Bone marrow (tissue), 2 donors: Measurements from ENCODE around the gene GEMIN4.
A peak's percentile ranks its signal among the peaks of the same experiment; 100 is the strongest.
"Not testable (repeated sequence)": the region's sequence is repeated elsewhere in the genome, so short reads cannot be mapped to it uniquely, and the experiment has no call there.

Source experiments
- DNase-seq, 2 donors: peaks; one replicate each; lab custom pipeline; 2025; lab: John Stamatoyannopoulos, UW

The GEMIN4 gene

GRCh38 chr17:778096-778495 lies 26.0 kb upstream of the GEMIN4 start:
- DNase-seq = no peak

GRCh38 chr17:774313-774584 lies 22.2 kb upstream of the GEMIN4 start:
- DNase-seq = no peak

DNA sequence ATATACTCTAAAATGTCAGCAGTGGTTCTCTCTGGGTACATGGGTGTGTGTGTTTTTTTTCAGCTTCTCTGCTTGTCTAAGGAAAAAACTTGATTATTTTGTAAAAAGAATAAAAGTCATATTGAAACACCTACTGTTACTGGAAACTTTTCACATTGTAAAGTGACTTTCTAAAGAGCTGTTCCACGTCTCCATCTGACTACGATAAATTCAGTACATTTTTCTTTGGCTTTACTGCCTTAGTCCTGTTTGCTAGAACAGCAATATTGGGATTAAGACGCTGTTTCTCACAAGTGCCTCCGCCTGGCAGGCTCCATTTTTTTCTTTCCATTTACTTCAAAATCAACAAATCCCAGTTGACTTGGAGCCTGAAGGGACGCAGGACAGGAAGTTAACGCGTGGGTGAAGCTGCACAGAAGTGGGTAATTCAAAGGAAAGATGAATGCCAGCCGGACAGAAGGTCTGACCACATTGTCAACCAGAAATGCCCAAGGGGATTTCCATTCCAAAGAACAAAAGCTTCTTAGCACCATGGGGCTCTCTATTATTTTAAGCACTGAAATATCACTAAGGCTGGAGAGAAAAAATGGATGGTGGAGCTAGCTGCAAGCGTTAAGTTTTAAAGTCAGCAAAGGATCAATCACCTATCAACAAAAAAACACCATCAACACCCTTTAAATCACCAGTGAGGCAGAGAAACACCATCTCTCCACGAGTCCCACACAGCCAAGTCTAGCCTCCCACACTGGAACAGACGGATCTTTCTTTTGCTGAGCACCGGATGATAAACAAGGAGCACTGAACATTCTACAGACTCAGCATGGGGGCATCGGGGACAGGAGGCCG lies 21.6 kb upstream of the GEMIN4 start:
- no peak for DNase-seq

DNA sequence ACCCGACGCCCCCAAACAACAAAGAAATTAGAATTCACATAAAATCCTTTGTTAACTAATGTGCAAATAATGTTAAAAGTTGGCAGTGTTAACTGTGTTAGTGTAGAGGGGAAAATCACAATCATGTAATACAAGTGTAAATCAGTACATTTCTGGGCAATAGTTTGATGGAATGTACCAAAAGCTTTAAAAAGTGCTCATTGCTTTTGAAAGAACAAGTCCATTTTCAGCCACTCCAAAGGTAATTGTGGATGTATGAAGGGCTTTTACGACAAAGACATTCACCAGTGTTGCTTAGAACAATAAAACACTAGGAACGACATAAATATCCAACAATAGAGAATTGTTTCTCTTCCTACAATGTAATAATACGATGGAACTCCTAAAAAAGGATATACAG lies 21.0 kb upstream of the GEMIN4 start:
- DNase-seq = no peak

GRCh38 chr17:767076-767475 lies 15.0 kb upstream of the GEMIN4 start:
- DNase-seq = no peak

- no peak for DNase-seq
Observed at GRCh38 chr17:760371-760770, 8.3 kb upstream of the GEMIN4 start.

DNA sequence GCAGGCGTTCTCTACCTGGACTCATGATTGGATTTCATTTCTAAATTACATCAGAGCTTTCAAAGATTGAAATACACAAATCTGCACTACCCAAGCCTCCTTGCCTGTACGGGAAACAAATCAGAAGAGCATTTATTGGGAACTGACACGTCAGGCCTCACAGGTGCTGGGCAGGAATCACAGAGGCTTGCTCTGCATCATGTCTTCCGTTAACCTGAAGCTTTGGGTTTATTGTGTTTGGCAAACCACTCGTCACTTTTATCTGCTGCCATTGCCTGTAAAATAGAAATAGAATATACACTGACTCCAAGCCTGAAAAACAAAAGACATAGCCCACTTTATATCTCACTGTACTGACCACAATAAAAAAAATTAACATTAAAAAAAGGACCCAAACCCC lies 7.9 kb upstream of the GEMIN4 start:
- no peak for DNase-seq

- DNase-seq = not testable (repeated sequence)
Observed at GRCh38 chr17:756010-756567, 4.0 kb upstream of the GEMIN4 start.

- DNase-seq = not testable (repeated sequence)
Observed at GRCh38 chr17:755319-755961, 3.4 kb upstream of the GEMIN4 start.

DNA sequence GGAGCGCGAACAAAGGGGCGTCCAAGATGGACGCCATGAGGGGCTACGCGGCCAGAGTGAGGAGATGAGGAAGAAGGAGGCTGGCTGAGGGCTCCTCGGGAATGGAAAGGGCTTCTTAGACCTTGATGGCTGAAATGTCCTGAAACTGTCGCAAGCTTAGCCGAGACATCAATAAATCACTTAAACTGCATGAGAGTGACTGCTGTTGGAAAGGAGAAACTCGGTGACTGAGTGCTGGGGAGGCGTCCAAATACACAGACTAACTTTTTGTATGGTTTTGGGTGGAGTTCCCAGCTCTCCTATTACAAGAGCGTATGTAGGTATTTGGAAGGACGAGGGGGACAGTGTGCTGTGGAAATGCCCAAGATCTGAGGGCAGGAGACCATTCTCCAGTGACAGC lies 1.4 kb upstream of the GEMIN4 start:
- no peak for DNase-seq

DNA sequence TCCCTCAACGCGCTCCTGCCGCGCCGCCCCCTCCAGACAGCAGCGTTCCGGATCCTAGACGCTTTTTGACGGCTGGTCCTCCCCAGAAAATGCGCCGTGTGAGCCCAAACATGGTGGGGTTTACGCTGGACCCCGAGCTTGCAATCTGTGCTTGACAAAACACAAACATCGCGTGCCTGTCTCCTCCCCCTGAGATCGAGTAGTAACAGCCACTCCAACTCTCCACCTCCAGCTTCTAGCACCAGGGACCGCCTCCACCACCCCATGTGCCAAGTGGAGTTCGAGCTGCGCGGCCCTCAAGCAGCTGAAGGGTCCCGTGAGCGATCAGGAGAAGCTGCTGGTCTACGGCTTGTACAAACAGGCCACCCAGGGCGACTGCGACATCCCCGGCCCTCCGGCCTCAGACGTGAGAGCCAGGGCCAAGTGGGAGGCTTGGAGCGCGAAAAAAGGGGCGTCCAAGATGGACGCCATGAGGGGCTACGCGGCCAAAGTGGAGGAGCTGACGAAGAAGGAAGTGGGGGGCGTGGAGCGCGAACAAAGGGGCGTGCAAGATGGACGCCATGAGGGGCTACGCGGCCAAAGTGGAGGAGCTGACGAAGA lies 656 bp upstream of the GEMIN4 start:
- peak in 1 of 2 donors; percentile 26 for DNase-seq

- no peak for DNase-seq
Observed at GRCh38 chr17:751269-752001, 629 bp downstream of the GEMIN4 start.

GRCh38 chr17:750431-751037 lies 1.5 kb downstream of the GEMIN4 start:
- DNase-seq = no peak

- not testable (repeated sequence) for DNase-seq
Observed at GRCh38 chr17:749359-749758, 2.7 kb downstream of the GEMIN4 start.

DNA sequence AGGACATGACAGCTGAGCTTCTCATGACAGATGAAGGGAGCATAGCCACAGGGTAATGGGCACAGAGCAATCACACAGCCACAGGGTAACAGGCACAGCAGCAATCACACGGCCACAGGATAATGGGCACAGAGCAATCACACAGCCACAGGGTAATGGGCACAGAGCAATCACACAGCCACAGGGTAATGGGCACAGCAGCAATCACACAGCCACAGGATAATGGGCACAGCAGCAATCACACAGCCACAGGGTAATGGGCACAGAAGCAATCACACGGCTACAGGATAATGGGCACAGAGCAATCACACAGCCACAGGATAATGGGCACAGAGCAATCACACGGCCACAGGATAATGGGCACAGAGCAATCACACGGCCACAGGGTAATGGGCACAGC lies 3.5 kb downstream of the GEMIN4 start:
- DNase-seq = not testable (repeated sequence)

DNA sequence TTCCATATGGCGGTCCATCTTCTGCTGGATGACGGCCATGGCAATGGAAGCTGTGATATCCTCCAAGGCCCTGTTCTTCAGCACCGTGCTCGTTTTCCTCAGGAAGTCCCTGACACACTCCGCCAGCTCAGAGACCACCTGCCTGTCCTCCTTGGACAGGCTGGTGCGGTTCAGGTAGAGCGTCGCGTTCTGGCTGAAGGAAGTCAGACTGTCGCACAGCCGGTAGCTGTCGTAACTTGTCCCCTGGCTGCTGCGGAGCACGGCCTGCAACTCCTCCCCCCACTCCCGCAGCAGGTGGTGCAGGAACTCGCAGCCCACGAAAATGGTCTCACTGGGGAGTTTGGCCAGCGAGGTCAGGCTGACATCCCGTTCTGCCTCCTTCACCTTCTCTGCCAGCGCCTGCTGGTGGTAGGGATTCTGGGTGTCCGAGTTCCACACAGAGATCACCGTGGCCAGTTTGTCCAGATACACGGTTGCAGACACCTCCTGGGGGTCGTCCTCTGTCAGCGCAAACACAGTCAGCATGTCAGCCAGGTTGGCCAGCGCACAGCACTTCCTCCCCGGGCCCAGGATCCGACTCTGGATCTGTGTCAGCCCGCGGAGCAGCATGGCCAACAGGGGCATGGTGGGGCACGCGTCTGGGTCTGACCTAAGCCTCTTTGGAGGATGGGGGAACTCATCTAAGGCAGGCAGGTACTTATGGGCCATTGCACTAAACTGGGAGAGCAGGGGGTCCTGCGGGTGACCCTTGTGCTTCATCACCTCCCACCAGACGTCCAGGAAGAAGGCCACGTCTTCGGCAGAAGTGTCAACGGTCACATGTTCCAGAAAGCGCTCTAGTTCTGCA lies 5.1 kb downstream of the GEMIN4 start:
- DNase-seq = no peak

GRCh38 chr17:746181-746580 lies 5.9 kb downstream of the GEMIN4 start:
- DNase-seq = no peak

DNA sequence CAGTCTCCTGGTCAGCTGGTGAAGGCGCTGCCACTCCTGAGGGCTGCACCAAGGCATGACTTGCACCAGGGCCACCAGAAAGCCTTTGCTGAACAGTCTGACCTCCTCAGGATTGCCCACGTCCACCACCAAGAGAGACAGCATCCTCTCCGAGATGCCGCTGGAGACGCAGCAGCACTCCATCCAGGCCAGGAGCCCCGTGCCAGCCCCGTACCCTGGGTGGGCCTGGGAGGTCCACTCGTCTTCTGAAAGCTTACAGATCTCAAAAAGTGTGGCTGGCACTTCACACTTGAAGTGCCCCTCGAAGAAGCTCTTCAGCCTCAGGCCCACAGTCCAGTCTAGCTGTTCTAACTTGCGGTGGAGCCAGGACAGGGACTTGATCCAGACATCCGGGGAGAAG lies 6.7 kb downstream of the GEMIN4 start:
- no peak for DNase-seq

GRCh38 chr17:744937-745336 lies 7.1 kb downstream of the GEMIN4 start:
- no peak for DNase-seq

GRCh38 chr17:743139-743538 lies 8.9 kb downstream of the GEMIN4 start:
- no peak for DNase-seq

- no peak for DNase-seq
Observed at GRCh38 chr17:742147-742793, 9.8 kb downstream of the GEMIN4 start.
